ENCODE measurements around the gene STK39.

- TF ChIP-seq, protein P1, sequence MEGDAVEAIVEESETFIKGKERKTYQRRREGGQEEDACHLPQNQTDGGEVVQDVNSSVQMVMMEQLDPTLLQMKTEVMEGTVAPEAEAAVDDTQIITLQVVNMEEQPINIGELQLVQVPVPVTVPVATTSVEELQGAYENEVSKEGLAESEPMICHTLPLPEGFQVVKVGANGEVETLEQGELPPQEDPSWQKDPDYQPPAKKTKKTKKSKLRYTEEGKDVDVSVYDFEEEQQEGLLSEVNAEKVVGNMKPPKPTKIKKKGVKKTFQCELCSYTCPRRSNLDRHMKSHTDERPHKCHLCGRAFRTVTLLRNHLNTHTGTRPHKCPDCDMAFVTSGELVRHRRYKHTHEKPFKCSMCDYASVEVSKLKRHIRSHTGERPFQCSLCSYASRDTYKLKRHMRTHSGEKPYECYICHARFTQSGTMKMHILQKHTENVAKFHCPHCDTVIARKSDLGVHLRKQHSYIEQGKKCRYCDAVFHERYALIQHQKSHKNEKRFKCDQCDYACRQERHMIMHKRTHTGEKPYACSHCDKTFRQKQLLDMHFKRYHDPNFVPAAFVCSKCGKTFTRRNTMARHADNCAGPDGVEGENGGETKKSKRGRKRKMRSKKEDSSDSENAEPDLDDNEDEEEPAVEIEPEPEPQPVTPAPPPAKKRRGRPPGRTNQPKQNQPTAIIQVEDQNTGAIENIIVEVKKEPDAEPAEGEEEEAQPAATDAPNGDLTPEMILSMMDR (IDR thresholded peaks at IDR 0.05) = no peak
- TF ChIP-seq POLR2A (IDR thresholded peaks at IDR 0.05) = no peak
Observed at GRCh38 chr2:168152902-168153530, 94.4 kb downstream of the STK39 start.

All from heart left ventricle (tissue), 13 donors.